LNCaP clone FGC (cell line): Measurements from ENCODE around the gene SMARCD3.

ENCODE experiments used
- DNase-seq: peaks from one replicate; pipeline ENCODE4 v3.0.0-alpha.2; 2011; ENCODE audit warnings: low read depth
- H3K4me3 ChIP-seq: 2 replicates; pipeline ENCODE4 v1.5.1; 2011; ENCODE audit warnings: mild to moderate bottlenecking, low read depth, low read length, control low read depth
- CTCF ChIP-seq: IDR thresholded peaks from 2 replicates; pipeline ENCODE4 v1.5.1; 2012; ENCODE audit warnings: mild to moderate bottlenecking; ENCODE audit not compliant: control insufficient read depth, insufficient read depth; ENCODE audit errors: extremely low read depth

The SMARCD3 gene

GRCh38 chr7:151272405-151272804 is 23.9 kb upstream of the SMARCD3 start:
- DNase-seq = no peak
- H3K4me3 ChIP-seq = no peak overlapping the region
- no peak for TF ChIP-seq CTCF

DNA sequence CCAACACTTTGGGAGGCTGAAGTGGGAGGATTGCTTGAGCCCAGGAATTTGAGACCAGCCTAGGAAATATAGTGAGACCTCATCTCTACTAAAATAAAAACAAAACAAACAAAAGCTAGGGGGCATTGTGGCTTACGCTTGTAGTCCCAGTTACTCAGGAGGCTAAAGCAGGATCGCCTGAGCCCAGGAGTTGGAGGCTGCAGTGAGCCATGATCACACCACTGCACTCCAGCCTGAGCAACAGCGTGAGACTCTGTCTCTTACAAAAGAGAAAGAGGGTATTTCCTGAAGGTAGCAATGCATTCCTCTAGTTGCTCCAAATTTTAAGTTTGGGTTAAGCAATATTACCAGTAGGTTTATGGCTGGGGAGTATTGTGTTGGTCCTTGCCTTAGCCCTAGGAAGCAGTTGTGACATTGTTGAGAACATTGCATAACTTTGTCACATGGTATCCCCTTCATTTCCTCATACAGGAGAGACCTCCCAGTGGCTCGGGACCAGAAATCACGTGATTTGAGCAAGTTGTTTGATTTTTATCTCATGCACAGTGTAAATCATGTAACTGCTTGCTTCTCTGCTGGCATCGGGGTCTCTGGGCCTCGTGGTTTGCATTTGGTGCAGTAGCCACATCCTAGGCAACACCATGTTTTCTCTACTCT is 23.3 kb upstream of the SMARCD3 start:
- DNase-seq = peak; percentile 10
- no peak overlapping the region for H3K4me3 ChIP-seq
- TF ChIP-seq CTCF = no peak

- TF ChIP-seq CTCF = no peak
- no peak for DNase-seq
- no peak overlapping the region for H3K4me3 ChIP-seq
Measured at GRCh38 chr7:151269511-151269910, 21.0 kb upstream of the SMARCD3 start.

GRCh38 chr7:151265351-151265931 is 16.9 kb upstream of the SMARCD3 start:
- TF ChIP-seq CTCF = no peak
- H3K4me3 ChIP-seq = no peak overlapping the region
- DNase-seq = no peak

DNA sequence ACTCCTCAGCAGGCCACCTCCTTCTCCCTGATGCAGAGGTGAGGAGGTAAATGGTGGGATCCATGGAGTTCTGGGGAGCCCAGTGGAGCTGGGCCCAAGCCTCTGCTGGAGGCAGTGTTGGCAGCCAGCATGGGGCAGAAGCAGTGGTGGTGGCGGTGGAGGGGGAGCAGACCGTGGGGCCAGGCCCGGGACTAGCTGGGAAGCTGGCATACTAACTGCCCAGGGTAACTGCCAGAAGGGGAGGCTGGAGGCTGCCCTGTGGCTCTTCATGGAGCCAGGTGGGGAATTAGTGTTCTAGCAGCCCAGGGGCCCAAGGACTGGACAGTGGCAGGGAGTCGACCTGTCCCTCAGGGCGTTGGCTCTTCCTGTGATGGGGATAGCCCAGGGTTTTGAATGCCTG is 16.1 kb upstream of the SMARCD3 start:
- no peak for TF ChIP-seq CTCF
- H3K4me3 ChIP-seq = no peak overlapping the region
- DNase-seq = no peak

DNA sequence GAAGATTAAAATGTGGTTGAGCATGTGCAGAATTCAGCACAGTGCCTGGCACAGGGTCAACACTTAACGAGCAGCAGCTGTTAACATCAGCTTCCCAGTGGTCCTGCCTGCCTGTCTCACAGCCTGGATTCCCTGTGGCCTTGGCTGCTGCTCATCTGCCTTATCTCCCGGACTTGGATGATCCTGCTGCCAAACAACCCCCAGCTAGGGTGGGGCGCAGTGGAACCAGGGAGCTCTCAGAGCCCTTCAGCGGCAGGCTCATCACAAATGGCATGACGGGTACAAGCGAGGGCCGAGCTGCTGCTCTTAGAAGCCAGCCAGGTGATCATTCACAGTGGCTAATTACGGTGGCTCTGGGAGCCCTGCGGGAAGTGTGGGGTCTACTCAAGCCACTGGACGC is 13.0 kb upstream of the SMARCD3 start:
- DNase-seq = no peak
- no peak overlapping the region for H3K4me3 ChIP-seq
- no peak for TF ChIP-seq CTCF

DNA sequence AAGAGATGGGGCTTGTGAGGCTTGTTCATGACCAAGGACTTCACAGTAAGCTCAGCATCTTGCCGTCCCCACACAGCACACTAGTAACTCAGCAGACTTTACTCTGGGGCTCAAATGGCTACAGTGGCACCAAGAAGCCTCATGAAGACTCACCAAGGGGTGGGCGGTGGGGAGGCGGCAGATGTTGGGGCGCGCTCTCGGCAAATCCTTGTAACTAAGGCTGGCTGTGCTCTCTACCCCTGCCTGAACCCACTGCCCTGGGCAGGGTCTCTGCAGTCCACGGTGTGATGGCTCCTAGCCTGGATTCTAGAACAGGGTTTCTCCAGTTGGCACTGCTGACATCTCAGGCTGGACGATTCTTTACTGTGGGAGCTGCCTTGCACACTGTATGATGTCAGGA is 12.4 kb upstream of the SMARCD3 start:
- H3K4me3 ChIP-seq = no peak overlapping the region
- DNase-seq = no peak
- no peak for TF ChIP-seq CTCF
